ENCODE measurements around the gene SURF2. TPM values are rescaled to one million over a fixed set of nuclear protein-coding genes. Genes with fewer than 3 reads are reported as not detected.

SURF2 gene
- total RNA-seq, 1 experiment from 2014 or later = 103 TPM

- Histone ChIP-seq H3K36me3 (ENCODE audit: low read depth, low read length) (no peaks in the 10 kb centered on the region; the same call in 1 of the 2 replicates), H3F3A (ENCODE audit: low read length, unreplicated experiment) (no peaks in the 10 kb centered on the region), H3K27me3 (ENCODE audit: low read length) (no peaks in the 10 kb centered on the region), H3K4me3 (ENCODE audit: low read length) (no peak overlapping the region), H3K9me3 (ENCODE audit: low read length) (no peaks in the 10 kb centered on the region), H3K4me2 (ENCODE audit: low read length) (no peak overlapping the region), H4K20me1 (ENCODE audit: low read length) (no peaks in the 10 kb centered on the region), H3K4me1 (ENCODE audit: insufficient read depth, low read length) (peaks cover 5% of the 10 kb centered on the region), H3K79me2 (ENCODE audit: low read length) (peaks cover 6% of the 10 kb centered on the region), H2AFZ (ENCODE audit: low read length) (no peak overlapping the region), H3K9ac (ENCODE audit: low read length) (no peak overlapping the region), H3K27ac (ENCODE audit: low read length) (no peak overlapping the region), H3K9me2 (replicated peaks; ENCODE audit: low read length) (no peaks in the 10 kb centered on the region)
- BruUV-seq (replicated peaks) = no TSS peak
- TF ChIP-seq EZH2 (IDR thresholded peaks at IDR 0.05; ENCODE audit: low read length, unreplicated experiment) (no peak), EZH2phosphoT487 (IDR thresholded peaks at IDR 0.05; ENCODE audit: borderline replicate concordance, low read length) (no peak)
- TF ChIP-seq, protein P1, sequence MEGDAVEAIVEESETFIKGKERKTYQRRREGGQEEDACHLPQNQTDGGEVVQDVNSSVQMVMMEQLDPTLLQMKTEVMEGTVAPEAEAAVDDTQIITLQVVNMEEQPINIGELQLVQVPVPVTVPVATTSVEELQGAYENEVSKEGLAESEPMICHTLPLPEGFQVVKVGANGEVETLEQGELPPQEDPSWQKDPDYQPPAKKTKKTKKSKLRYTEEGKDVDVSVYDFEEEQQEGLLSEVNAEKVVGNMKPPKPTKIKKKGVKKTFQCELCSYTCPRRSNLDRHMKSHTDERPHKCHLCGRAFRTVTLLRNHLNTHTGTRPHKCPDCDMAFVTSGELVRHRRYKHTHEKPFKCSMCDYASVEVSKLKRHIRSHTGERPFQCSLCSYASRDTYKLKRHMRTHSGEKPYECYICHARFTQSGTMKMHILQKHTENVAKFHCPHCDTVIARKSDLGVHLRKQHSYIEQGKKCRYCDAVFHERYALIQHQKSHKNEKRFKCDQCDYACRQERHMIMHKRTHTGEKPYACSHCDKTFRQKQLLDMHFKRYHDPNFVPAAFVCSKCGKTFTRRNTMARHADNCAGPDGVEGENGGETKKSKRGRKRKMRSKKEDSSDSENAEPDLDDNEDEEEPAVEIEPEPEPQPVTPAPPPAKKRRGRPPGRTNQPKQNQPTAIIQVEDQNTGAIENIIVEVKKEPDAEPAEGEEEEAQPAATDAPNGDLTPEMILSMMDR (conservative IDR thresholded peaks at IDR 0.05; ENCODE audit: low read depth, low read length) = no peak
- intact Hi-C loops (cut with micrococcal nuclease) = no loop called here
- no peak for ATAC-seq
- no peak for DNase-seq
- CTCF ChIA-PET = no interaction called here
- POLR2A ChIA-PET (ENCODE audit: unreplicated experiment) = no interaction called here
Measured at GRCh38 chr9:133340916-133341315, 15.4 kb upstream of the SURF2 start.

DNA sequence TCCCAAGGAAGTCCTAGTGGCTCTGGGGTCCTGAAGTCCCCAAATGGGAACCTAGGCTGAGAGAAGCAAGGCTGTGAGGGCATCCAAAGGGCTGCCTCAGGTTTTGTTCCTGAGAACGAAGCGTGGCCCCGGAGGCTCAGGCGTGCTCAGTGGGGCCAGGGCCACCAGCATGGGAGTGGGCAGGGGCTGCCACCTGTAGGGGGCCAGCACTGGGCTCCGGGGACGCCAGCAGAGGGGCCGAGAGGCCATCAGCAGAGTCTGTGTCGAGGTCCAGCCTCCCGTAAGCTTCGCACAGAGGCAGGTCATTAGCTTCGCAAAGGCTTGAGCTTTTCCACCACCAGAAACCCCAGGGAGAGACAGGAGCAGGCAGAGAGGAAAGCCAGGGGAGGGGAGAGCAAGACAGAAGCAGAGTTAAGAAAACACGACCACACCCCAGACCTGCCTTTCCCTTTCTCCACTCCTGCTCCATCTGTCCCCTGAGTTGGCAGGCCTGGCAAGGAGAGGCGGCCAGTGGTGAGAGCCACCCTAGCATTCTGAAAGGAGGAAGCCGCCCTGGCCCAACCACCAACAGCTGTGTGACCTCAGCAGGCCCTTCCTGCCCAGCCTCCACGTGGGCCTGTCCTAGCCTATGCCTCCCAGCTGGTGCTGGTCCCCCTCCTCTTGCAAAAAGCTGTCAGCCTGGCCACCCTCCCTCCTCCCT lies 14.8 kb upstream of the SURF2 start:
- intact Hi-C loops (cut with micrococcal nuclease) = no loop called here

DNA sequence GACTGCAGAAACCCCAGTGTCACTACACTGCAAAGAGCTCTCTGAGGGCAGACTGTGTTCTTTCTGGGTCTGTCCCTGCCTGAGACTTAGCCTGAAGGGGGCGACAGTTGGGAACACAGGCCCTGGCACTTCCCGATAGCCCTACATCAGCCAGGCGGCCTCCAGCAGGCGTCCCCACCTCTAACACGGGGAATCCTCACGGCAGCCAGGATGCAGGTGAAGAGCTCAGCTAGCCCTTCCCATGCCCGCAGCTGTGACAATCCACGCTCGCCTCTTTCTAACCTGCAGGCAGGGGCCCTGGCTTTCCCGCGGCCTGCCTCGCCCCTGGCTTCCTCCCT lies 14.3 kb upstream of the SURF2 start:
- peaks cover 16% of the 10 kb centered on the region for H3K79me2 ChIP-seq (ENCODE audit: low read length)
- no peak overlapping the region for H3K4me2 ChIP-seq (ENCODE audit: low read length)
- no peaks in the 10 kb centered on the region for H3K9me3 ChIP-seq (ENCODE audit: low read length)
- ChIA-PET POLR2A (ENCODE audit: unreplicated experiment) (no interaction called here), CTCF (no interaction called here)
- ATAC-seq = no peak
- no peaks in the 10 kb centered on the region for H3K9me2 ChIP-seq (replicated peaks; ENCODE audit: low read length)
- peaks cover 4% of the 10 kb centered on the region for H3K4me1 ChIP-seq (ENCODE audit: insufficient read depth, low read length)
- no peak overlapping the region for H3K9ac ChIP-seq (ENCODE audit: low read length)
- DNase-seq = no peak
- no TSS peak for BruUV-seq (replicated peaks)
- no peak overlapping the region for H2AFZ ChIP-seq (ENCODE audit: low read length)
- no peaks in the 10 kb centered on the region for H3F3A ChIP-seq (ENCODE audit: low read length, unreplicated experiment)
- H4K20me1 ChIP-seq (ENCODE audit: low read length) = no peaks in the 10 kb centered on the region
- no peak overlapping the region for H3K27ac ChIP-seq (ENCODE audit: low read length)
- TF ChIP-seq, protein P1 (conservative IDR thresholded peaks at IDR 0.05; ENCODE audit: low read depth, low read length) = no peak; the same call in 1 of the 2 replicates
- TF ChIP-seq EZH2 (IDR thresholded peaks at IDR 0.05; ENCODE audit: low read length, unreplicated experiment) = no peak
- TF ChIP-seq EZH2phosphoT487 (IDR thresholded peaks at IDR 0.05; ENCODE audit: borderline replicate concordance, low read length) = no peak
- no peaks in the 10 kb centered on the region for H3K27me3 ChIP-seq (ENCODE audit: low read length)
- intact Hi-C loops (cut with micrococcal nuclease) = no loop called here
- H3K4me3 ChIP-seq (ENCODE audit: low read length) = no peak overlapping the region
- no peaks in the 10 kb centered on the region; the same call in 1 of the 2 replicates for H3K36me3 ChIP-seq (ENCODE audit: low read depth, low read length)

More for the DNA sequence above, 14.8 kb upstream of the SURF2 start:
- ChIA-PET POLR2A (ENCODE audit: unreplicated experiment) (no interaction called here), CTCF (no interaction called here)
- Histone ChIP-seq H3F3A (ENCODE audit: low read length, unreplicated experiment) (no peaks in the 10 kb centered on the region), H2AFZ (ENCODE audit: low read length) (no peak overlapping the region), H3K4me2 (ENCODE audit: low read length) (no peak overlapping the region), H3K4me1 (ENCODE audit: insufficient read depth, low read length) (peaks cover 4% of the 10 kb centered on the region), H3K4me3 (ENCODE audit: low read length) (no peak overlapping the region), H3K9me2 (replicated peaks; ENCODE audit: low read length) (no peaks in the 10 kb centered on the region), H3K9ac (ENCODE audit: low read length) (no peak overlapping the region), H3K27ac (ENCODE audit: low read length) (no peak overlapping the region), H3K36me3 (ENCODE audit: low read depth, low read length) (no peaks in the 10 kb centered on the region; the same call in 1 of the 2 replicates), H3K27me3 (ENCODE audit: low read length) (no peaks in the 10 kb centered on the region), H3K79me2 (ENCODE audit: low read length) (peaks cover 11% of the 10 kb centered on the region), H4K20me1 (ENCODE audit: low read length) (no peaks in the 10 kb centered on the region), H3K9me3 (ENCODE audit: low read length) (no peaks in the 10 kb centered on the region)
- ATAC-seq (no peak), DNase-seq (no peak)
- TF ChIP-seq EZH2phosphoT487 (IDR thresholded peaks at IDR 0.05; ENCODE audit: borderline replicate concordance, low read length) = no peak
- TF ChIP-seq, protein P1 (conservative IDR thresholded peaks at IDR 0.05; ENCODE audit: low read depth, low read length) = no peak
- TF ChIP-seq EZH2 (IDR thresholded peaks at IDR 0.05; ENCODE audit: low read length, unreplicated experiment) = no peak
- no TSS peak for BruUV-seq (replicated peaks)
